Measurements from ENCODE around the gene TGIF2.

GRCh38 chr20:36565520-36565919 lies 7.9 kb upstream of the TGIF2 start:
- TF ChIP-seq MEIS1 (CRISPR knock-in tag; IDR thresholded peaks at IDR 0.05; ENCODE audit: borderline replicate concordance): no peak
- TF ChIP-seq CTCF (tag by site-specific recombination; IDR thresholded peaks at IDR 0.05): no peak
- TF ChIP-seq, protein P1, sequence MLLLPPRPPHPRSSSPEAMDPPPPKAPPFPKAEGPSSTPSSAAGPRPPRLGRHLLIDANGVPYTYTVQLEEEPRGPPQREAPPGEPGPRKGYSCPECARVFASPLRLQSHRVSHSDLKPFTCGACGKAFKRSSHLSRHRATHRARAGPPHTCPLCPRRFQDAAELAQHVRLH (tag by site-specific recombination; IDR thresholded peaks at IDR 0.05): no peak
- TF ChIP-seq YY1 (tag by site-specific recombination; IDR thresholded peaks at IDR 0.05): no peak
- no peak for TF ChIP-seq GLIS1 (tag by site-specific recombination; IDR thresholded peaks at IDR 0.05)
- no peak for TF ChIP-seq KLF16 (tag by site-specific recombination; IDR thresholded peaks at IDR 0.05)
